NB4 (cell line): ENCODE data around the gene RDH8.

Experiments
- DNase-seq: peaks from one replicate; pipeline ENCODE4 v3.0.0; 2010; ENCODE audit warnings: low read depth
- H3K4me3 ChIP-seq: one replicate; pipeline ENCODE4 v1.5.1; 2011; ENCODE audit warnings: mild to moderate bottlenecking, low read depth, low read length, moderate library complexity
- CTCF ChIP-seq: IDR thresholded peaks from one replicate; pipeline ENCODE4 v1.5.1; 2012; ENCODE audit warnings: low read depth, low read length
- MAX ChIP-seq: IDR thresholded peaks from 2 replicates; pipeline ENCODE4 v1.6.1; 2011; ENCODE audit warnings: low read depth, low read length
- MYC ChIP-seq: IDR thresholded peaks from 2 replicates; pipeline ENCODE4 v1.6.1; 2011; ENCODE audit warnings: low read depth, low read length
- POLR2A ChIP-seq: IDR thresholded peaks from 2 replicates; pipeline ENCODE4 v1.6.1; 2011; ENCODE audit warnings: mild to moderate bottlenecking; ENCODE audit not compliant: insufficient read length; ENCODE audit errors: extremely low read depth

Gene RDH8

GRCh38 chr19:10045371-10045770, 32.1 kb downstream of the RDH8 start:
- peak; percentile 51 for DNase-seq
- H3K4me3 ChIP-seq, result no peak overlapping the region
- TF ChIP-seq MAX, result no peak
- no peak for TF ChIP-seq CTCF

- no peak for TF ChIP-seq CTCF
- TF ChIP-seq MAX, result no peak
- TF ChIP-seq MYC, result no peak
- TF ChIP-seq POLR2A, result no peak
- DNase-seq, result no peak
- no peak overlapping the region for H3K4me3 ChIP-seq
These were observed 36.3 kb downstream of the RDH8 start for GRCh38 chr19:10049626-10050025.

GRCh38 chr19:10052602-10053360, 39.5 kb downstream of the RDH8 start:
- H3K4me3 ChIP-seq, result no peak overlapping the region
- TF ChIP-seq CTCF (no peak), MAX (no peak), POLR2A (no peak), MYC (no peak)
- DNase-seq, result no peak

- TF ChIP-seq MYC, result no peak
- TF ChIP-seq CTCF, result no peak
- TF ChIP-seq MAX, result peak; percentile 73
- peak; percentile 68 for DNase-seq
- no peak overlapping the region for H3K4me3 ChIP-seq
These were observed 48.5 kb downstream of the RDH8 start for GRCh38 chr19:10061717-10062310.

- H3K4me3 ChIP-seq, result no peak overlapping the region
- TF ChIP-seq MAX, result no peak
- TF ChIP-seq POLR2A, result no peak
- TF ChIP-seq MYC, result no peak
- no peak for TF ChIP-seq CTCF
- DNase-seq, result peak; percentile 56
These were observed 54.9 kb downstream of the RDH8 start for GRCh38 chr19:10068205-10068604.
